ENCODE data around the gene RSPO4. TPM values are rescaled to one million over a fixed set of nuclear protein-coding genes. Genes with fewer than 3 reads are reported as not detected.

Gene RSPO4
- total RNA-seq, 3 donors from 2014 or later: 0.10 to 0.22 TPM; not detected in 1

DNA sequence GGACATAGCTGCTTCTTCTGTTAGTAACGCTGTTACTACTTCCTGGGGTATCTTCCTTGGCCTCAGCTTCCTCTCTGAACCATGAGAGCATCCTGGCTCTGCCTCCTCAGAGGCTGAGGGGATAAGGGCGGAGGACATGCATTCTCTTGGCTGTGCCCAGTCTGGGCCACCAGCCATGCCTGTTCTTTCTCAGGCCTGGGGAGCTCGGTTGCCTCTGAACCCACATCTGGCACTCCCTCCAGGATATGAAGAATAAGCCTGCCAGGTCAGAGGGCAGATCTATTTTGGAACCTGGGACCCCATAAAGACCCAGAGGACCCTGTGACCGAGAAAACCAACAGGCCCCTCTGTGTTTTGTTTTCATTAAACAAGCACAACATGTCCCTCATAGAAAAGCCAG lies 79.3 kb downstream of the RSPO4 start:
- H3K9me3 ChIP-seq: no peaks in the 10 kb centered on the region
- DNase-seq (no peak), ATAC-seq (no peak)
- no peaks in the 10 kb centered on the region for H3K4me1 ChIP-seq (ENCODE audit: low read depth)
- TF ChIP-seq CTCF (IDR thresholded peaks at IDR 0.05): no peak
- intact Hi-C loops (cut with DNase I, micrococcal nuclease): no loop called here
- H3K36me3 ChIP-seq (ENCODE audit: low read depth): no peaks in the 10 kb centered on the region
- no peak overlapping the region for H3K4me3 ChIP-seq

- Histone ChIP-seq H3K36me3 (ENCODE audit: low read depth) (no peaks in the 10 kb centered on the region), H3K9me3 (no peaks in the 10 kb centered on the region), H3K4me3 (no peak overlapping the region), H3K4me1 (ENCODE audit: low read depth) (no peaks in the 10 kb centered on the region)
- intact Hi-C loops (cut with DNase I, micrococcal nuclease): no loop called here
- DNase-seq: no peak
- ATAC-seq: no peak
- TF ChIP-seq CTCF (IDR thresholded peaks at IDR 0.05): no peak
These were observed 81.0 kb downstream of the RSPO4 start for GRCh38 chr20:921068-921467.

DNA sequence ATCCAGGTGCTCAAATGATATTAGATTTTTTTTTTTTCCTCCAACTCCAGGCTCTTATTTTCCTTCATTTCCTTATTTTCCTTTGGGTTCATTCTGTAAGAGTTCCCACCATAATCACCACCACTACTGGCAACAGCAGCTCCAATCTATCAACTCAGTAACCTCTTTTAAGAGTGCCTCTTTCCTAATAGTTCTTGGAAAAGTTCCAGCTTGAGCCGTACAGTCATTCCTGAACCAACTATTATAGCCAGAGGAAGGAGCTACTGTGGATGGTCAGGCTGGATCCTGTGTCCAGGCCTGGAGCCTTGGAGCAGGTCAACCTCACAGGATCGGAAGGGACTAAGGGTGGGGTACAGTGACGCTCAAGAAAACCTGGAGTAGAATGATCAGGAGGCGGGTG lies 81.8 kb downstream of the RSPO4 start:
- Histone ChIP-seq H3K36me3 (ENCODE audit: low read depth) (no peaks in the 10 kb centered on the region), H3K9me3 (no peaks in the 10 kb centered on the region), H3K4me1 (ENCODE audit: low read depth) (no peaks in the 10 kb centered on the region), H3K4me3 (no peak overlapping the region)
- no peak for TF ChIP-seq CTCF (IDR thresholded peaks at IDR 0.05)
- intact Hi-C loops (cut with DNase I, micrococcal nuclease): no loop called here
- DNase-seq (no peak), ATAC-seq (no peak)

DNA sequence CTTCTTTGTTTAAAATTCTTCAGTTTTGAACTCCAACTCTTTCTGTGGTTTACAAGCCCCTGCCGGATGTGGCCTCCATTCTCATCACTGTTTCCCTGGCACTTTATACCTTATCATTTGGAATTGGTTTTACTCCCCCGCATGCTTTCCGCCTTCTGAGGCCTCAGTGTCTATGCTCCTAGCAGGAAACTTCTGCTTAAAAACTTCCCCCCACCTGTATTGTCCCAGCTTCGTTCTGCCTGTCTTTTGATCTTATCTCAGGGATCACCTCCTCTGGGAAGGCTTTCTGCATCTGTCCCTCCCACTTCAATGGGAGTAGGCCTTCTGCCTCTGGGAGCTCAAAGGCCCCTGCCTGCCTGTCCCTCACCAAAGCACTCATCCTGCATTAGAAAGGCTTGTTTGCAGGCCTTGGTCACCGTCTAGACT lies 82.6 kb downstream of the RSPO4 start:
- no peaks in the 10 kb centered on the region for H3K4me1 ChIP-seq (ENCODE audit: low read depth)
- H3K9me3 ChIP-seq: no peaks in the 10 kb centered on the region
- no peak overlapping the region for H3K4me3 ChIP-seq
- H3K36me3 ChIP-seq (ENCODE audit: low read depth): no peaks in the 10 kb centered on the region
- ATAC-seq: no peak
- no peak for DNase-seq
- intact Hi-C loops (cut with DNase I, micrococcal nuclease): no loop called here
- TF ChIP-seq CTCF (IDR thresholded peaks at IDR 0.05): no peak

DNA sequence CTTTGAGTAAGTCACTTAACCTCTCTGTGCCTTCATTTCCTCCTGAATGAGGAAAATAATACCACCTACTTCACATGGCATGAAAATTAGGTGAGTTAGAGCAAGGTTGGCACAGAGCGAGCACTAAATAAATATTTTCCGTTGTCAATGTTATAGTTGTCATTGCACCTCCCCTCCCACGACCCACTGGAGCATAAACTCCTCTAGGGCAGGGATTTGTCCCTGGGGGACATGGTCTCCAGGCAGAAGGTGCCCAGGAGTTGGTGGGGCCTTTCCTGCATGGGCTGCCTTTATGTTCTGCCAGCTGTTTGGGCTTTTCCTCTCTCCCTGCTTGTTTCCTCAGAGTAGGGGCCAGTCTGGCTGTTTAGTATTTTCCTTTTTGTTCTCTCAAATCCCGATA lies 84.7 kb downstream of the RSPO4 start:
- DNase-seq (no peak), ATAC-seq (no peak)
- Histone ChIP-seq H3K36me3 (ENCODE audit: low read depth) (no peaks in the 10 kb centered on the region), H3K9me3 (no peaks in the 10 kb centered on the region), H3K4me1 (ENCODE audit: low read depth) (no peaks in the 10 kb centered on the region), H3K4me3 (no peak overlapping the region)
- intact Hi-C loops (cut with DNase I, micrococcal nuclease): no loop called here
- no peak for TF ChIP-seq CTCF (IDR thresholded peaks at IDR 0.05)

DNA sequence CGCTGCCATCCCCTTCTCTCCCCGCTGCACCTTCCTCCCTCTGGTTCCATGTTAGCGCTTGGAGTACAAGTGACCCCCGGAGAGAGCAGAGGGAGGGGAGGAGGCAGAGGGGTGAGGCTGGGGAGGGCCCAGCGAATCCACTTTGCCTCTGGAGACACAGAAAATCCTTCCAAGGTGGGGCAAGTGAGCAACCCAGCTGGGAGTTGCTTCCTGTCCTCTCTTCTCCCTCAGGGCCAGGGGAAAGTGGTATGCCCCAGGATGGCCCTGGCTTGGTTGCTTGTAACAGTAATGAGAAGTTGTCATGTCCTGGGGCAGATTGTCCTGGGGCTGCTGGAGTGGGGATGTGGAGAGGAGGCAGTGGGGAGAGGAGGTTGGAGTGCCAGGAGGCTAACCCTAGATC lies 85.3 kb downstream of the RSPO4 start:
- Histone ChIP-seq H3K36me3 (ENCODE audit: low read depth) (no peaks in the 10 kb centered on the region), H3K9me3 (no peaks in the 10 kb centered on the region), H3K4me3 (no peak overlapping the region), H3K4me1 (ENCODE audit: low read depth) (no peaks in the 10 kb centered on the region)
- intact Hi-C loops (cut with DNase I, micrococcal nuclease): no loop called here
- ATAC-seq: no peak
- DNase-seq: no peak
- no peak for TF ChIP-seq CTCF (IDR thresholded peaks at IDR 0.05)
